Endothelial cell of umbilical vein (primary cell): Measurements from ENCODE around the gene RPL18. TPM values are rescaled to one million over a fixed set of nuclear protein-coding genes. Genes with fewer than 3 reads are reported as not detected.

ENCODE experiments used
- BruUV-seq: library from RNA; stranded (reverse); fragments of 400-500 nt; replicated peaks from 2 replicates; lab custom pipeline; 2021; lab: Mats Ljungman, UMichigan
- CTCF ChIA-PET: fragments of 300-600, 350-600 bp; sonication (Branson Sonifier 250); formaldehyde crosslinking; loops from one replicate; lab custom pipeline; 2021; ENCODE audit warnings: antibody characterized with exemption, inconsistent platforms; lab: Charles Lee
- POLR2A ChIA-PET: fragments of 300-600, 350-600 bp; sonication (Branson Sonifier 250); formaldehyde crosslinking; loops from one replicate; lab custom pipeline; 2021; ENCODE audit warnings: antibody characterized with exemption, inconsistent platforms; lab: Charles Lee
- DNase-seq: peaks from one replicate; pipeline ENCODE4 v3.0.0-alpha.2; 2011; ENCODE audit warnings: low read depth, low spot score
- FAIRE-seq: peaks from 2 replicates; lab custom pipeline; 2011; peaks lifted over from hg19 to GRCh38; lab: Jason Lieb, UNC
- H2AFZ ChIP-seq: 2 replicates; pipeline ENCODE4 v1.6.0; 2012; ENCODE audit warnings: low read depth, low read length, control low read depth, inconsistent platforms
- H3K27ac ChIP-seq: 2 replicates; pipeline ENCODE4 v1.5.1; 2011; ENCODE audit warnings: low read depth, mild to moderate bottlenecking, control low read depth, low read length, moderate library complexity; ENCODE audit not compliant: insufficient read depth
- H3K27me3 ChIP-seq, 2 experiments: 2 replicates each; pipeline versions ENCODE4 v1.6.0 to v1.6.1; 2011; ENCODE audit warnings: low read length in 2 of 2, mixed read lengths in 1 of 2; ENCODE audit not compliant: control insufficient read depth in 2 of 2, insufficient read depth in 2 of 2
- H3K36me3 ChIP-seq, 2 experiments: 2 replicates in 1 of 2; 3 replicates in 1 of 2; pipeline ENCODE4 v1.5.1; 2011; ENCODE audit warnings: low read length in 2 of 2, mild to moderate bottlenecking in 1 of 2, moderate library complexity in 1 of 2; ENCODE audit not compliant: control insufficient read depth in 2 of 2, insufficient read depth in 2 of 2; ENCODE audit errors: extremely low read depth in 1 of 2
- H3K4me1 ChIP-seq: 3 replicates; pipeline ENCODE4 v1.5.1; 2011; ENCODE audit warnings: mild to moderate bottlenecking, low read length; ENCODE audit not compliant: control insufficient read depth, insufficient read depth; ENCODE audit errors: extremely low read depth
- H3K4me2 ChIP-seq: 2 replicates; pipeline ENCODE4 v1.6.1; 2011; ENCODE audit warnings: low read length, control low read depth, mixed read lengths; ENCODE audit not compliant: insufficient read depth
- H3K4me3 ChIP-seq, 3 experiments: fragments of 200-600 bp in 1 of 3; sonication (generic), shearing (Covaris generic) in 1 of 3; replicated peaks in 1 of 3; 2 replicates each; pipeline ENCODE4 v1.5.1; 2011 to 2016; ENCODE audit warnings: control low read depth in 3 of 3, low read length in 3 of 3, mild to moderate bottlenecking in 2 of 3, inconsistent platforms in 1 of 3, low read depth in 1 of 3, moderate library complexity in 1 of 3; ENCODE audit not compliant: insufficient read depth in 1 of 3
- H3K79me2 ChIP-seq: 2 replicates; pipeline ENCODE4 v1.6.0; 2012; ENCODE audit warnings: low read length, inconsistent platforms; ENCODE audit not compliant: control insufficient read depth, insufficient read depth
- H3K9ac ChIP-seq: replicated peaks from 2 replicates; pipeline ENCODE3; 2011; ENCODE audit warnings: low read length, control low read depth; ENCODE audit not compliant: insufficient read depth; ENCODE audit errors: extremely low read depth
- H3K9me1 ChIP-seq: replicated peaks from 3 replicates; pipeline ENCODE4 v1.6.0; 2011; ENCODE audit warnings: mild to moderate bottlenecking, low read length; ENCODE audit not compliant: control insufficient read depth, insufficient read depth; ENCODE audit errors: extremely low read depth
- H3K9me3 ChIP-seq: replicated peaks from 2 replicates; pipeline ENCODE4 v1.5.1; 2012; ENCODE audit warnings: low read length, inconsistent platforms; ENCODE audit not compliant: control insufficient read depth, insufficient read depth
- H4K20me1 ChIP-seq: replicated peaks from 2 replicates; pipeline ENCODE3; 2011; ENCODE audit warnings: mild to moderate bottlenecking, low read length; ENCODE audit not compliant: control insufficient read depth, insufficient read depth; ENCODE audit errors: extremely low read depth
- EZH2 ChIP-seq: IDR thresholded peaks from 2 replicates; pipeline ENCODE4 v1.6.1; 2012; ENCODE audit warnings: borderline replicate concordance, low read depth, mild to moderate bottlenecking, moderate library complexity, low read length, inconsistent platforms; ENCODE audit not compliant: severe bottlenecking
- FOS ChIP-seq: IDR thresholded peaks from 2 replicates; pipeline ENCODE4 v1.6.1; 2011; ENCODE audit warnings: mild to moderate bottlenecking, low read length, moderate library complexity, borderline replicate concordance; ENCODE audit not compliant: insufficient read depth
- GATA2 ChIP-seq: IDR thresholded peaks from 2 replicates; pipeline ENCODE4 v1.7.0; 2011; ENCODE audit warnings: low read depth, mild to moderate bottlenecking, moderate library complexity, mixed read lengths, low read length; ENCODE audit not compliant: insufficient read length, insufficient read depth
- JUN ChIP-seq: IDR thresholded peaks from 2 replicates; pipeline ENCODE4 v1.6.1; 2011; ENCODE audit warnings: borderline replicate concordance, low read depth; ENCODE audit not compliant: insufficient read length, insufficient read depth
- MAX ChIP-seq: IDR thresholded peaks from 2 replicates; pipeline ENCODE4 v1.6.1; 2011; ENCODE audit not compliant: insufficient read depth, insufficient read length
- MYC ChIP-seq: IDR thresholded peaks from one replicate; pipeline ENCODE4 v1.6.1; 2011; ENCODE audit warnings: mild to moderate bottlenecking, low read depth, low read length
- POLR2A ChIP-seq: IDR thresholded peaks from 2 replicates; pipeline ENCODE4 v1.6.1; 2012; ENCODE audit warnings: low read depth, mild to moderate bottlenecking, control low read depth, low read length
- POLR2AphosphoS5 ChIP-seq: IDR thresholded peaks from 2 replicates; pipeline ENCODE4 v1.6.1; 2012; ENCODE audit warnings: low read depth, mild to moderate bottlenecking, control low read depth, low read length, moderate library complexity; ENCODE audit not compliant: insufficient read depth
- dilution Hi-C: fragments of 300-500 bp; cut with MboI; formaldehyde crosslinking; loops from one replicate; pipeline ENCODE4 v1.15.0; 2019; ENCODE audit warnings: low sequenced_read_pairs; ENCODE audit not compliant: extremely low pct_ligation_motif_present
- intact Hi-C: fragments of 100-400 bp; cut with micrococcal nuclease; formaldehyde crosslinking; loops from one replicate; pipeline ENCODE4 v1.10.0; 2022
- polyA plus RNA-seq, 4 experiments: library from polyadenylated mRNA; depleted of rRNA in 3 of 4; stranded (reverse) in 3 of 4; unstranded in 1 of 4; fragments of >200 nt; gene quantifications; 2 replicates each; pipeline versions ENCODE4 v1.2.1 to v1.2.3, GENCODE V29; 2011 to 2012; ENCODE audit warnings: missing spikeins in 1 of 4
- total RNA-seq: library from RNA; stranded (reverse); gene quantifications from 2 replicates; pipeline ENCODE4 v1.2.3, GENCODE V29; 2021
- TF ChIP-seq, protein P1 (sequence below), 2 donors: IDR thresholded peaks; 1 replicate in 1 of 2; 2 replicates in 1 of 2; pipeline ENCODE4 v1.5.1; 2011; ENCODE audit warnings: low read length in 2 of 2, mild to moderate bottlenecking in 2 of 2, moderate library complexity in 2 of 2, control low read depth in 1 of 2, inconsistent platforms in 1 of 2, low read depth in 1 of 2; ENCODE audit not compliant: insufficient read depth in 1 of 2; ENCODE audit errors: extremely low read depth in 1 of 2

The RPL18 gene
- total and polyA plus RNA-seq, 2 donors (not counting 3 experiments of a cell fraction or from before 2014, with no cell fraction given) = 1,407 to 2,154 TPM

GRCh38 chr19:48596237-48596636 is 22.7 kb downstream of the RPL18 start:
- H3K27ac ChIP-seq = no peak overlapping the region
- no peaks in the 10 kb centered on the region for H3K36me3 ChIP-seq
- H3K79me2 ChIP-seq = no peaks in the 10 kb centered on the region
- no peak overlapping the region for H3K4me3 ChIP-seq
- FAIRE-seq (no peak), DNase-seq (no peak)
- H2AFZ ChIP-seq = no peak overlapping the region
- no peak overlapping the region for H3K4me2 ChIP-seq
- H3K9me1 ChIP-seq = no peaks in the 10 kb centered on the region
- no peak overlapping the region for H3K9ac ChIP-seq
- dilution Hi-C loops (no loop called here), intact Hi-C loops (no loop called here)
- no peaks in the 10 kb centered on the region for H3K27me3 ChIP-seq
- POLR2A ChIA-PET = interaction anchor here (0.6 kb wide), 1 partner anchor 24 kb away, joined by 4 read pairs; no protein-coding TSS in a partner anchor
- no TSS peak for BruUV-seq
- CTCF ChIA-PET = interaction anchor here (1.3 kb wide), 1 partner anchor 12 kb away, joined by 4 read pairs; no protein-coding TSS in a partner anchor
- H3K9me3 ChIP-seq = no peaks in the 10 kb centered on the region
- no peaks in the 10 kb centered on the region for H4K20me1 ChIP-seq
- TF ChIP-seq MAX (no peak), JUN (no peak), POLR2AphosphoS5 (no peak), MYC (no peak), POLR2A (no peak), FOS (no peak), EZH2 (no peak), GATA2 (no peak)
- TF ChIP-seq, protein P1, sequence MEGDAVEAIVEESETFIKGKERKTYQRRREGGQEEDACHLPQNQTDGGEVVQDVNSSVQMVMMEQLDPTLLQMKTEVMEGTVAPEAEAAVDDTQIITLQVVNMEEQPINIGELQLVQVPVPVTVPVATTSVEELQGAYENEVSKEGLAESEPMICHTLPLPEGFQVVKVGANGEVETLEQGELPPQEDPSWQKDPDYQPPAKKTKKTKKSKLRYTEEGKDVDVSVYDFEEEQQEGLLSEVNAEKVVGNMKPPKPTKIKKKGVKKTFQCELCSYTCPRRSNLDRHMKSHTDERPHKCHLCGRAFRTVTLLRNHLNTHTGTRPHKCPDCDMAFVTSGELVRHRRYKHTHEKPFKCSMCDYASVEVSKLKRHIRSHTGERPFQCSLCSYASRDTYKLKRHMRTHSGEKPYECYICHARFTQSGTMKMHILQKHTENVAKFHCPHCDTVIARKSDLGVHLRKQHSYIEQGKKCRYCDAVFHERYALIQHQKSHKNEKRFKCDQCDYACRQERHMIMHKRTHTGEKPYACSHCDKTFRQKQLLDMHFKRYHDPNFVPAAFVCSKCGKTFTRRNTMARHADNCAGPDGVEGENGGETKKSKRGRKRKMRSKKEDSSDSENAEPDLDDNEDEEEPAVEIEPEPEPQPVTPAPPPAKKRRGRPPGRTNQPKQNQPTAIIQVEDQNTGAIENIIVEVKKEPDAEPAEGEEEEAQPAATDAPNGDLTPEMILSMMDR (IDR thresholded peaks at IDR 0.05; ENCODE audit: extremely low read depth in 1 of 2, insufficient read depth in 1 of 2, low read depth in 1 of 2, low read length in 2 of 2) = no peak
- no peaks in the 10 kb centered on the region for H3K4me1 ChIP-seq
